Mucosa of descending colon (tissue), 3 donors: ENCODE results near the gene NAP1L4. TPM values are rescaled to one million over a fixed set of nuclear protein-coding genes. Genes with fewer than 3 reads are reported as not detected.
A peak's percentile ranks its signal among the peaks of the same experiment; 100 is the strongest.

ENCODE experiments used
- ATAC-seq: fragments of 200-7000 bp; cut with Tn5 transposase; one replicate; pipeline ENCODE4 v1.9.1; 2020; ENCODE audit warnings: mild to moderate bottlenecking, moderate library complexity
- DNase-seq, 3 donors: peaks; one replicate each; pipeline ENCODE4 v3.0.0-alpha.2; 2020
- H3K36me3 ChIP-seq: fragments of 200-600 bp; one replicate; pipeline ENCODE4 v1.8.0; 2021; ENCODE audit warnings: low read depth, mild to moderate bottlenecking
- H3K4me1 ChIP-seq: fragments of 200-600 bp; one replicate; pipeline ENCODE4 v1.8.0; 2021; ENCODE audit warnings: low read depth, mild to moderate bottlenecking
- H3K4me3 ChIP-seq: fragments of 200-600 bp; one replicate; pipeline ENCODE4 v1.8.0; 2021; ENCODE audit warnings: mild to moderate bottlenecking
- H3K9me3 ChIP-seq: fragments of 200-600 bp; one replicate; pipeline ENCODE4 v1.8.0; 2021; ENCODE audit warnings: mild to moderate bottlenecking
- intact Hi-C, 2 donors: fragments of 100-400 bp; cut with DNase I in 1 of 2; cut with micrococcal nuclease in 1 of 2; formaldehyde crosslinking; loops; one replicate each; pipeline versions ENCODE4 v1.11.0 to v1.11.1; 2022; cut with DNase I, micrococcal nuclease
- total RNA-seq, 3 donors: library from RNA; stranded (reverse); fragmentation: NEBNext Ultra II Directional in 2 of 3; extraction: Animal tissue kit (Norgen Biotek cat#: 25700) in 2 of 3; gene quantifications; one replicate each; pipeline versions ENCODE4 v1.2.1 to v1.2.4, GENCODE V29; 2021 to 2023
- TF ChIP-seq, protein P1 (sequence below): fragments of 200-600 bp; IDR thresholded peaks from one replicate; pipeline ENCODE4 v1.8.0; 2022; ENCODE audit warnings: antibody characterized with exemption, mild to moderate bottlenecking
- donor health status: DM: no; HTN: no; CAD: no; lungs with moderate emphysema.
- donor health status: DM: no; HTN: no; CAD: no.
- donor health status: DM: no; HTN: yes; CAD: no.

NAP1L4 gene
- total RNA-seq, 3 donors from 2014 or later = 94.0 to 116 (median 99.8) TPM

DNA sequence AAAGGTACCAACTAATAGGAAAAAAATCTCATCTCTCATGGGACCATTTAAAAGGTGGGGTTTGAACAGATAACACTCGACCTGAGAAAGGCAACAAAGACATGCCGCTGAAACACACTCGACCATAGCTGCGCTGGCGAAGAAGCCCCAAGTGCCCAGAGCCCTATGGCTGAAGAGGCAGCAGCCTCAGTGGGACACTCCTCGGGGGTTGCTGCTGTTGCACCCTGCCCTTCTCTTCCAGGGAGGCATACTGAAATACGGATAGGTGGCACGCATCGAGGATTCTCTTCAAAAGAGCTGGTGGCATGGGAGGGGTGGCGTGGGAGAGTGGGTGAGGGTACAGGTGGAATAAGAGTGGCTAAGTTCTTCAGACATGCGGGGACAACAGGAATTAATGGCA lies 44.4 kb downstream of the NAP1L4 start:
- no peaks in the 10 kb centered on the region for H3K9me3 ChIP-seq
- TF ChIP-seq, protein P1, sequence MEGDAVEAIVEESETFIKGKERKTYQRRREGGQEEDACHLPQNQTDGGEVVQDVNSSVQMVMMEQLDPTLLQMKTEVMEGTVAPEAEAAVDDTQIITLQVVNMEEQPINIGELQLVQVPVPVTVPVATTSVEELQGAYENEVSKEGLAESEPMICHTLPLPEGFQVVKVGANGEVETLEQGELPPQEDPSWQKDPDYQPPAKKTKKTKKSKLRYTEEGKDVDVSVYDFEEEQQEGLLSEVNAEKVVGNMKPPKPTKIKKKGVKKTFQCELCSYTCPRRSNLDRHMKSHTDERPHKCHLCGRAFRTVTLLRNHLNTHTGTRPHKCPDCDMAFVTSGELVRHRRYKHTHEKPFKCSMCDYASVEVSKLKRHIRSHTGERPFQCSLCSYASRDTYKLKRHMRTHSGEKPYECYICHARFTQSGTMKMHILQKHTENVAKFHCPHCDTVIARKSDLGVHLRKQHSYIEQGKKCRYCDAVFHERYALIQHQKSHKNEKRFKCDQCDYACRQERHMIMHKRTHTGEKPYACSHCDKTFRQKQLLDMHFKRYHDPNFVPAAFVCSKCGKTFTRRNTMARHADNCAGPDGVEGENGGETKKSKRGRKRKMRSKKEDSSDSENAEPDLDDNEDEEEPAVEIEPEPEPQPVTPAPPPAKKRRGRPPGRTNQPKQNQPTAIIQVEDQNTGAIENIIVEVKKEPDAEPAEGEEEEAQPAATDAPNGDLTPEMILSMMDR = no peak
- peaks cover 3% of the 10 kb centered on the region for H3K36me3 ChIP-seq
- DNase-seq (no peak), ATAC-seq (no peak)
- intact Hi-C loops = no loop called here
- H3K4me3 ChIP-seq = no peak overlapping the region
- peaks cover 24% of the 10 kb centered on the region for H3K4me1 ChIP-seq

DNA sequence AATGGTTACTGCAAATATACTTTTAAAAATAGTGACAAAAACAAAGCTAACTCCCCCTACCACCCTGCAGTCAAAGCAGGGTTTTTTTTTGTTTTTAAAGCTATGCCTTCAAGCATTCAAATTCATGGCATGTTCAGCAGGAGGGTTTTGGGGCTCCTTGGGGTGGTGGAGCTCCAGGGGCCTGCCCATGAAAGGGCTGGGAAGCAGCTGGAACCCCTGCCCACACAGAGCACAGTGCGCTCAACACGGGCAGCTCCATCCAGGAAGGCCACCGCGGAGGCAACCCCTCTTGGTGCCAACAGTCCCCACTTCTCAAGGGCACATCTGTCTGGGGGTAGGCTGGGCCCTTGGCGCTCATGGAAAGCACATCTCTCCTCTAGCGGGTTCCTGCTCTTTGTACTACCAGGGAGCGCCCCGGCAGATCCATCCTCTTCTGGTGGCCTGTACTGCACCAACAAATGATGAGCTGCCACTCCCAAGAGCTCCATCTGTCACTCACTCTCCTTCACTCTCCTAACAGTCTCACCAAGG lies 46.3 kb downstream of the NAP1L4 start:
- no peaks in the 10 kb centered on the region for H3K9me3 ChIP-seq
- ATAC-seq = no peak
- intact Hi-C loops = no loop called here
- TF ChIP-seq, protein P1 = no peak
- no peaks in the 10 kb centered on the region for H3K36me3 ChIP-seq
- DNase-seq = no peak
- H3K4me1 ChIP-seq = peaks cover 35% of the 10 kb centered on the region
- no peak overlapping the region for H3K4me3 ChIP-seq

DNA sequence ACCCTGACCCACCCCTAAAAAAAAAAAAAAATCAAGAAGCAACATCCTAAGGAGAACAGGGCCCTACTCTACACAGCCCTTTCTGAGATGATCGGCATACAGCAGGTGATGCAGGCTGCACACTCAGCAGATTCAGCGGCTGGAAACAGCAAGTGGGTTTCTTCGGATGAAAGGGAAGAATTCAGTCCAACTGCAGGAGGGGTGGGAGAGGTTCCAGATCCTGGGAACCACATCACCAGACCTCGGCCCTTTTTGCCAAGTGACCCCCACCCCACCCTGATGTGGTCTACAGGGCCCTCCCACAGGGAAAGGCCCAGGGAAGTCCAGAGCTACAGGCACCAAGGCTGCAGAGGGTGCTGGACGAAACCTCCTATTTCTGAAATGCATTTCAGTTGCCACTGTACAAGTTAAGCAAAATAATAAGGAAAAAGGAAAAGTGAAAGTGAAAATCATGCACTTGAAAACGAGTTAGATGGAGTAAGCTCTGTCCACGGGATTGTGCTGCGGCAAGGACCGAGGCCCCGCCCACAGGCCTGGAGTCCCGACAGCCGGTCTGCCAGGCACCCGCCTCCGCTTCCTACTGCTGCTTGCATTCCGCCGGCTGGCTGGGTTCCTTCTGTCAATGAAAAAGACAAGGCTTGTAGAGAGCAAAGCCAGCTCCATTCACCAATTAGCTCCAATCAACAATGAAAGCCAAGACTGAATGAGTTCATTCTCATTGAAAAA lies 46.9 kb downstream of the NAP1L4 start:
- TF ChIP-seq, protein P1 = no peak
- Histone ChIP-seq H3K9me3 (no peaks in the 10 kb centered on the region), H3K4me1 (peaks cover 41% of the 10 kb centered on the region), H3K4me3 (no peak overlapping the region), H3K36me3 (no peaks in the 10 kb centered on the region)
- peak; percentile 60 for ATAC-seq
- DNase-seq = peak; percentile 88 to 92 (median 90)
- intact Hi-C loops = no loop called here

DNA sequence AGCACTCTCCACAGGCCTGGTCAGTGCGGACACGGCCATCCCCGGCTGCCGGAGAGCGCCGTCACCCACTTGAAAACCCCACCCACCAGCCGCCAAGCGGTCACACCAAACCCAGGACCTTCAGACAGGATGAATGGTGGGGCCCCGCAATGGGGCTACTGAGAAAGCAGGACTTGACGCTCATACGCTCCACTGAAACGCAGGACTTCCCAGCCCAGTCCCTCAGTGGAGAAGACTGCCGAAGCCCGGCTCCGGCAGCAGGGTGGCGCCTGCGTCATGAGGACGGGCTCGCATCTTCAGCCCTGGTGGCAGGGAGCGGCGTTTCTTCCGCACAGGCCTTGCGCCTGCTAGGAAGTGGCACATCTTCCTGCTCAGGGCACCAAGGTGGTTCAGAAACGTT lies 47.6 kb downstream of the NAP1L4 start:
- no peak for ATAC-seq
- intact Hi-C loops = no loop called here
- TF ChIP-seq, protein P1 = no peak
- Histone ChIP-seq H3K36me3 (no peaks in the 10 kb centered on the region), H3K4me3 (no peak overlapping the region), H3K4me1 (peaks cover 46% of the 10 kb centered on the region), H3K9me3 (no peaks in the 10 kb centered on the region)
- peak in 1 of 3 donors; percentile 53 for DNase-seq

DNA sequence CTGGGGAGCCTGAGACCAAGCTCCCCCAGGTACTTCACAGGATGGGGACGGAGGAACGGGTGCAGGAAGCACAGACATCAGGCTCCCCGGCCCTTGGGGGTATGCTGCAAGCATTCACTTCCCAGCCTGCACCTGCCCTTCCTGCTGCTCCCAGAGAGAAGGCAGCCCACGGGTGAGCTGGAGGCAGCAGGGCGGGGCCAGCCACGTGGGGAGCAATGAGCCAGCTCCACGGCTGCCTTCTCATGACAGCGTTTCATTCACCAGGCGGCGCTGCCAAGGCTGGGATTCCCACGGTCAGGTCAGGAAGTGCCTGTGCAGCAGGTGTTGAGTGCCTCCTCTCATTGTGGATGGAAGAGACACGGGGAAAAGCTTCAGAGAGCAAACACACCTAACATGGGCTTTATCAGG lies 48.4 kb downstream of the NAP1L4 start:
- peak; percentile 54 for ATAC-seq
- peaks cover 46% of the 10 kb centered on the region for H3K4me1 ChIP-seq
- H3K36me3 ChIP-seq = no peaks in the 10 kb centered on the region
- TF ChIP-seq, protein P1 = no peak
- intact Hi-C loops = no loop called here
- H3K9me3 ChIP-seq = peaks cover 4% of the 10 kb centered on the region
- peak; percentile 75 to 81 (median 80) for DNase-seq
- H3K4me3 ChIP-seq = no peak overlapping the region
